Osteocyte (in vitro differentiated cells): ENCODE data around the gene SAP130. TPM values are rescaled to one million over a fixed set of nuclear protein-coding genes. Genes with fewer than 3 reads are reported as not detected.

ENCODE experiments used
- DNase-seq: peaks from one replicate; pipeline ENCODE4 v3.0.0; 2021; ENCODE audit warnings: mixed read lengths; ENCODE audit not compliant: unreplicated experiment; ENCODE audit errors: extremely low spot score
- H3K27ac Mint-ChIP-seq: one replicate; pipeline ENCODE4 v1.8.0; 2021; ENCODE audit warnings: mild to moderate bottlenecking, mixed read lengths; ENCODE audit not compliant: unreplicated experiment
- H3K27me3 Mint-ChIP-seq: one replicate; pipeline ENCODE4 v1.8.0; 2021; ENCODE audit warnings: mixed read lengths; ENCODE audit not compliant: unreplicated experiment
- H3K36me3 Mint-ChIP-seq: one replicate; pipeline ENCODE4 v1.8.0; 2021; ENCODE audit warnings: mixed read lengths; ENCODE audit not compliant: unreplicated experiment
- H3K4me1 Mint-ChIP-seq: one replicate; pipeline ENCODE4 v1.8.0; 2021; ENCODE audit warnings: mixed read lengths; ENCODE audit not compliant: unreplicated experiment
- H3K4me3 Mint-ChIP-seq: one replicate; pipeline ENCODE4 v1.8.0; 2021; ENCODE audit warnings: mild to moderate bottlenecking, moderate library complexity, mixed read lengths; ENCODE audit not compliant: unreplicated experiment
- H3K9me3 Mint-ChIP-seq: one replicate; pipeline ENCODE4 v1.8.0; 2021; ENCODE audit warnings: mixed read lengths; ENCODE audit not compliant: unreplicated experiment
- CTCF ChIP-seq: fragments of 200-600 bp; sonication (generic); IDR thresholded peaks from 2 replicates; pipeline ENCODE4 v1.5.0; 2021; ENCODE audit warnings: antibody characterized with exemption, mild to moderate bottlenecking, moderate library complexity
- total RNA-seq: library from RNA; stranded (reverse); gene quantifications from 2 replicates; pipeline ENCODE4 v1.2.1, GENCODE V29; 2021

Gene SAP130
- total RNA-seq, 1 donor from 2014 or later, result 24.9 TPM

- peak overlapping the region; percentile 90 for H3K27ac Mint-ChIP-seq
- DNase-seq, result peak; percentile 85
- H3K36me3 Mint-ChIP-seq, result peaks cover 2% of the 10 kb centered on the region
- H3K9me3 Mint-ChIP-seq, result peaks cover under 1% of the 10 kb centered on the region
- H3K4me1 Mint-ChIP-seq, result peaks cover 14% of the 10 kb centered on the region
- H3K4me3 Mint-ChIP-seq, result peak overlapping the region; percentile 93
- peaks cover 4% of the 10 kb centered on the region for H3K27me3 Mint-ChIP-seq
- no peak for TF ChIP-seq CTCF
Observed at GRCh38 chr2:128026448-128027277, 1.2 kb downstream of the SAP130 start.

- Mint-ChIP-seq H3K27me3 (no peaks in the 10 kb centered on the region), H3K27ac (no peak overlapping the region), H3K9me3 (no peaks in the 10 kb centered on the region), H3K36me3 (peaks cover 2% of the 10 kb centered on the region), H3K4me1 (peaks cover 14% of the 10 kb centered on the region), H3K4me3 (no peak overlapping the region)
- no peak for TF ChIP-seq CTCF
- DNase-seq, result no peak
Observed at GRCh38 chr2:128024816-128025215, 3.0 kb downstream of the SAP130 start.

- H3K27ac Mint-ChIP-seq, result no peak overlapping the region
- DNase-seq, result no peak
- H3K36me3 Mint-ChIP-seq, result peaks cover 32% of the 10 kb centered on the region
- H3K4me3 Mint-ChIP-seq, result no peak overlapping the region
- H3K9me3 Mint-ChIP-seq, result no peaks in the 10 kb centered on the region
- no peaks in the 10 kb centered on the region for H3K4me1 Mint-ChIP-seq
- TF ChIP-seq CTCF, result no peak
- no peaks in the 10 kb centered on the region for H3K27me3 Mint-ChIP-seq
Observed at GRCh38 chr2:128017561-128017960, 10.3 kb downstream of the SAP130 start.

- Mint-ChIP-seq H3K4me1 (no peaks in the 10 kb centered on the region), H3K36me3 (peaks cover 33% of the 10 kb centered on the region), H3K4me3 (no peak overlapping the region), H3K27ac (no peak overlapping the region), H3K27me3 (no peaks in the 10 kb centered on the region), H3K9me3 (no peaks in the 10 kb centered on the region)
- DNase-seq, result no peak
- TF ChIP-seq CTCF, result no peak
Observed at GRCh38 chr2:128016620-128017019, 11.2 kb downstream of the SAP130 start.

- H3K9me3 Mint-ChIP-seq, result no peaks in the 10 kb centered on the region
- peaks cover 55% of the 10 kb centered on the region for H3K36me3 Mint-ChIP-seq
- DNase-seq, result no peak
- no peak overlapping the region for H3K27ac Mint-ChIP-seq
- no peaks in the 10 kb centered on the region for H3K27me3 Mint-ChIP-seq
- no peak for TF ChIP-seq CTCF
- H3K4me3 Mint-ChIP-seq, result no peak overlapping the region
- no peaks in the 10 kb centered on the region for H3K4me1 Mint-ChIP-seq
Observed at GRCh38 chr2:128012698-128013097, 15.2 kb downstream of the SAP130 start.
